GM19193 (cell line): Measurements from ENCODE around the gene GABRR1.

Source experiments
- POLR2A ChIP-seq: IDR thresholded peaks from 4 replicates; pipeline ENCODE4 v1.6.1; 2011; ENCODE audit not compliant: insufficient read depth, insufficient read length; ENCODE audit errors: extremely low read depth

The GABRR1 gene

GRCh38 chr6:89187504-89187903 lies 29.7 kb downstream of the GABRR1 start:
- no peak for TF ChIP-seq POLR2A

DNA sequence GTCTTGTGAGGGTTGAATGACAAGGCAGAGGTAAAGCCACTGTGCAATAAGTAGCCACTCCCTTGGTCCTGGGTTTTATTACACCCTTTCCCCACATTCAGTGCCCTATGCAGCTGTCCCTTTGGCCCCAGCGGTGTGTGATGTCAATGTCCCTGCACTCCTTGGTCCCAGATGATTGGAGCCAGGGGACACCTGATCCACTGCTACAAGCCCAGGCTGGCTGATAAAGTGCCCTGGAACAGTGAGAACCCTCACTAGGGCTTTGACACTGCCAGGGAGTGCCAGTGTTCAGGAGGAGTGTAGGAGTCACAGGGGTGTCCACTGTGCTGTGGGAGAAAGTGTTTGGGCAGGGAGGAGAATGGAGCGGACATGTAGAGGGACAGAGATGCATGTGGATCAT lies 30.4 kb downstream of the GABRR1 start:
- no peak for TF ChIP-seq POLR2A

GRCh38 chr6:89184344-89184743 lies 32.8 kb downstream of the GABRR1 start:
- no peak for TF ChIP-seq POLR2A

DNA sequence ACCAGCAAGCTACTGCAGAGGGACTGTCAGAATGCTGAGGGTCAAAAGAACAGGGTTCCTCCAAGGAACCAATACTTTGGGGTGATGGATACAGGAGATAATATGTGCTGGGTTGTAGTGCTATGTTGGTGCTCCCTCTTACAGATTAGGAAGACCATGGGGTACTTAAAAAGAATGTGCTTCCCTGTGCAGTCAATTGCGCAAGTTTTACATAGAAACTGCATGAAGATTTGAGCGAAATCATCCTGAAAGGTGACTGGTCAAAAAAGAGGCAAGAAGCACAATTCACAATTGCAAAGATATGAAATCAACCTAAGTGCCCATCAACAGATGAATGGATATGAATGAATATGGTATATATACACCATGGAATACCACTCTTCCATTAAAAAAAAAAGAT lies 33.9 kb downstream of the GABRR1 start:
- no peak for TF ChIP-seq POLR2A

DNA sequence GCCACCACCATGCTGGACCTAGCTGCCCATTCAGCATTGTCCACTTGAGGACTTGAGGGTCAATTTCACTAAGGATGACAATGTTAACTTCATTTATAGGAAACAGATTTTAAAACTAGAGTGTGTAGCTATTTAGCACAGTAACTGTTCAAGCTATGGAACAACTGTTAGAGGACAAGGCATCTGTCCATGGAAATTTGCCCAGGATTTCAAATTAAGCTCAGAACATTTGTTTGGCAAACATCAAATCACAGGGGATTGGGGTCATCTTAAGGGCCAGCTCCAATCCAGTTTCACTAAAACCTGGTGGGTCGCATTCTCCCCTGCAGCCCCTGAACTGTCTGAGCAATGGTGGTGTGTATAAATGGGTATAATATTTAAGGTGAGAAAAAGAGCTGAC lies 36.2 kb downstream of the GABRR1 start:
- TF ChIP-seq POLR2A, result no peak

DNA sequence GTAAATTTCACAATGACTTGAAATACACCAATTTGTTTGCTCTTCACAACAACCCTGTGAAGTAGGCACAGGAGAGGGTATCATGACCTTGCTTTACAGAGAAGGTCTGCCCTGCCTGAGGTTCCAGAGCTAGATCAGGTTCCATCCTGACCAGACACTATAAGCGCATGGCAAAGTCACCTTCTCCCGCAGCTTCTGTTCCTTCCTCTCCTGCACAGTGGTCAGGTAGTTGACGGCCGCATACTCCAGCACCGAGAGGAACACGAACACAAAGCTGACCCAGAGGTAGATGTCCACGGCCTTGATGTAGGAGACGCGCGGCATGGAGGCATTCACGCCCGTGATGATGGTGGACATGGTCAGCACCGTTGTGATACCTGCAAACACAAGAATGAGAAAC lies 37.0 kb downstream of the GABRR1 start:
- TF ChIP-seq POLR2A, result no peak

GRCh38 chr6:89173634-89174033 lies 43.5 kb downstream of the GABRR1 start:
- no peak for TF ChIP-seq POLR2A

DNA sequence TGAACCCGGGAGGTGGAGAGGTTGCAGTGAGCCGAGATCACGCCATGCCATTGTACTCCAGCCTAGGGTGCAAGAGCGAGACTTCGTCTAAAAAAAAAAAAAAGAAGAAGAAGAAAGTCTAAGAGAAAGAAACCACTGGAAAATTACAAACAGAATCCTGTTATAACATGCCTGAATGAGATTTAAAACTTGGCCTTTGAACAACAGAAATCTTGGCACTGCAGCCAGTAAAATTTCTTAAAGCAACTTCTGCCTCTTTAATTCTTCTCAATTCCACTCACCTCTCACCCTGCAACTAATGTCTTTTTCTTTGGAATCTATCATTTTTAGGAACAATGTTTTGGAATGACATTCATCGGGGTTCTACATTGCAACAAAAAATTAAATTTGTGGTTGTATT lies 45.0 kb downstream of the GABRR1 start:
- TF ChIP-seq POLR2A, result no peak

DNA sequence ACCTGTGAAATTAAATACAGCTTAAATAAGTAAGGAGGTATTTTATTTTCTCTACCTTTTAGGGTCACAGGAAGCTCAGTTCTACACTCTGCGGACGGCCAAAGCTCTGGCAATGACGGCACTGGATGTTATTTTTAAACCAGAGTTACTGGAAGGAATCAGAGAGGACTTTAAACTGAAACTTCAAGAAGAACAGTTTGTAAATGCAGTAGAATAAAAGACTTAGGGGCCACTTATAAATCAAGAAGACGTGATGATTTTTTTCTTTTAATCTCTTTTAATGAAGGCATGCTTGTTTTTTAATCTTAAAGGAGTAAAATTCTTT lies 55.1 kb downstream of the GABRR1 start:
- no peak for TF ChIP-seq POLR2A

DNA sequence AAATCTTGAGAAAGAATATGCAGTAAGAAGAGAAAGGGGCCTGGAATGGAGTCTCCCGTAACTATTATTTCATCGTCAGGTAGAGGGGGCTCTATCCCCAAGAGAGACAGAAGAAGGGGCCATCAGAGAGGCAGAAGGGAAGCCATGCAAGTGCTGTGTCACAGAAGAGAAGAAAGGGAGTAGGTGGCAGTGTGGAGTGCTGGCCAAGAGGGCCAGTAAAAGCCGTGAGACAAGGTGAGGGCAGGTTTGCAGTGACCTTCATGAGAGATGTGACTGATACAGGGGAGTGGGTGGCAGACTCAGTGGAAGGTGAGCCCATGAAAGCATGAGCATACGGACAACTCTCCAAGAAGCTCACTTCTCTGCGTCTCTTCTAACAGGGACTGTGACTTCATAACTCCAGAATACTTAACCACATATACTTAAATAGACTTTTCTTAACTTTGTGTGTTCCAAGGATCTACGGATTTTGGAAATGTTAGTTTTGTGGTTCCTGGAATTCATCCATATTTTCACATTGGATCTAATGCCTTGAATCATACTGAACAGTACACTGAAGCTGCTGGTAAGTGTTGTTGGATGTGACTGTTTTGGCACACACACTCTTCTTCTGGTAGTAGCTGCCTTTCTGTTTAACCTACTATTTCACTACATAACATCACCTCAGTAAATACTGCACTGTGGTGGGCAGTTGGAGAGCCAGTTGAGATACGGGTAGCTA lies 55.7 kb downstream of the GABRR1 start:
- TF ChIP-seq POLR2A, result no peak

DNA sequence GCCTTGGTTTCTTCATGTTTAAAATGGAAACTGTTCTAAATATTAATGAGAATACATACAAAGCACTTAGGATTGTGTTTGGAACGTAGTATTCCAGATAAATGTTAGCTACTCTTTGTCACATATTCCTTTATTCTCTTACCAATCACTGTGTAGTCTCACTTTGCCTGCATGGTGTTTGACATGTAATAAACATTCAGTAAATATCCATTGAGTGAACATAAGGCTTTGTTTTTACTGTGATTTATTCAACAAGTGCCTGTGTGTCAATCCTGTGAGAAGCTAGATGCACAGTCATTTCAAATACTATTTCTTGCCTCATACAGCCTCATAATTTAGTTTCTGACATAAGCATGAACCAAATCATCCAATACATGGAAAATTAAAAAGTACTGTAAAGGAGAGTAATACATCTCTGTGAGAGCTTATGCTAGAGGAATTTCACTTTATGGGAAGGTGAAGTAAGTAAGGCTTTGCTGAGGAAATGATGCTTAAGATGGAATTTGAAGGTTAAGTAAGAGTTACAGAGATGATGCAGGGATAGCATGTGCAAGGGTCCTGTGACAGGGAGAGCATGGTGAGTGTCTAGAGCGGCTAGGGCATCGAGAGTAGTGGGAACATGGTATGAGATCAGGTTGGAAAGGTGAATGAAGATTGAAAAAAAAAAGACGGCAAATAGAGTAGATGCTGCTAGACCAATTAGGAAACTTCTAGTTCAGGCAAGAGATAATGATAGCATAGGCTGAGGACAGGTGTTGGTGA lies 56.6 kb downstream of the GABRR1 start:
- no peak for TF ChIP-seq POLR2A

DNA sequence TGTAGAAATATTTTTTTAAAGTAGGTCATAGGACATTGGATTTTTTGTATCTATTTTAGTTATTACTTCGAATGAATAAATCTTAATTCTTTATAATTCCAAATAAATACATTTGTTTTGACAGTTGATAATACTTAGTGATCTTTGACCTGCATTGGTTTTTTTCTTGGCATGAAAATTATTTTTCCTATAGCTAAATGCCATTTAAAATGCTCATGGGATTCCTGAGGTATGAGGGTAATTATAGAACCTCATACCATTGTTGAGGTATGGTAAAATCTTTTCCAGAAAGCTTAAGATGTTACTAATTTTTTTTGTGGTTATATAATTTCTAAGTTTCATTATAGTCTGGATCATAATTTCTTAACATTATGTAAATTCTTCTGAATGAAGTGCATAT lies 63.0 kb downstream of the GABRR1 start:
- TF ChIP-seq POLR2A, result no peak

- no peak for TF ChIP-seq POLR2A
Observed at GRCh38 chr6:89148016-89148750, 69.0 kb downstream of the GABRR1 start.

GRCh38 chr6:89146718-89147700 lies 70.1 kb downstream of the GABRR1 start:
- no peak for TF ChIP-seq POLR2A

GRCh38 chr6:89145956-89146717 lies 71.0 kb downstream of the GABRR1 start, which contains the start of gene PM20D2:
Gene PM20D2 (plus strand): TSS chr6:89146055. CDS start chr6:89146145, 90 bp downstream.
- peak; percentile 59 for TF ChIP-seq POLR2A
